HepG2 (cell line): Measurements from ENCODE around the gene ZNF500. TPM values are rescaled to one million over a fixed set of nuclear protein-coding genes. Genes with fewer than 3 reads are reported as not detected.

ENCODE experiments used
- DMAP1 ChIP-seq: IDR thresholded peaks from 2 replicates; pipeline ENCODE4 v1.6.1; 2016
- HDAC1 ChIP-seq: sonication (generic); formaldehyde crosslinking; IDR thresholded peaks from 2 replicates; pipeline ENCODE4 v1.5.1; 2020; ENCODE audit warnings: mild to moderate bottlenecking, missing genetic modification reagents
- MXI1 ChIP-seq: IDR thresholded peaks from 3 replicates; pipeline ENCODE4 v1.6.1; 2012; ENCODE audit warnings: low read depth, low read length, inconsistent platforms, borderline replicate concordance
- NRL ChIP-seq: sonication (generic); formaldehyde crosslinking; IDR thresholded peaks from 2 replicates; pipeline ENCODE4 v1.5.0; 2020; ENCODE audit warnings: missing genetic modification reagents, mild to moderate bottlenecking, moderate library complexity, borderline replicate concordance
- POLR2A ChIP-seq, 2 experiments: IDR thresholded peaks; 2 replicates each; pipeline ENCODE4 v1.6.1; 2011; ENCODE audit warnings: low read depth in 2 of 2, low read length in 2 of 2, mild to moderate bottlenecking in 1 of 2, moderate library complexity in 1 of 2; ENCODE audit not compliant: insufficient read depth in 1 of 2
- POLR2G ChIP-seq: fragments of 200-400 bp; formaldehyde crosslinking; IDR thresholded peaks from 2 replicates; pipeline ENCODE4 v1.6.1; 2018; ENCODE audit warnings: mild to moderate bottlenecking, low read depth, low read length, moderate library complexity
- RFX1 ChIP-seq: fragments of 450-650 bp; IDR thresholded peaks from 2 replicates; pipeline ENCODE4 v1.6.1; 2017
- RFX3 ChIP-seq: IDR thresholded peaks from 2 replicates; pipeline ENCODE4 v1.6.1; 2016; ENCODE audit warnings: missing biosample characterization, missing genetic modification reagents
- SIN3A ChIP-seq: IDR thresholded peaks from 2 replicates; pipeline ENCODE4 v1.6.1; 2011; ENCODE audit warnings: low read depth, mild to moderate bottlenecking, control low read depth, low read length, borderline replicate concordance
- SP5 ChIP-seq: IDR thresholded peaks from 2 replicates; pipeline ENCODE4 v1.6.1; 2016; ENCODE audit warnings: low read depth, borderline replicate concordance
- TGIF2 ChIP-seq: IDR thresholded peaks from 2 replicates; pipeline ENCODE4 v1.6.1; 2016; ENCODE audit warnings: control low read depth, missing compliant biosample characterization
- U2AF1 ChIP-seq: fragments of 200-400 bp; formaldehyde crosslinking; optimal IDR thresholded peaks from 2 replicates; pipeline ENCODE3; 2017; ENCODE audit warnings: mild to moderate bottlenecking, low read depth, low read length
- ZFX ChIP-seq: sonication (generic); formaldehyde crosslinking; IDR thresholded peaks from 2 replicates; pipeline ENCODE4 v1.4.0; 2020; ENCODE audit warnings: mild to moderate bottlenecking, low read depth, missing genetic modification reagents, moderate library complexity
- ZNF432 ChIP-seq: sonication (generic); formaldehyde crosslinking; IDR thresholded peaks from 2 replicates; pipeline ENCODE4 v1.5.0; 2020; ENCODE audit warnings: missing genetic modification reagents, mild to moderate bottlenecking, borderline replicate concordance
- ZNF816 ChIP-seq: sonication (generic); formaldehyde crosslinking; IDR thresholded peaks from 2 replicates; pipeline ENCODE4 v1.8.0; 2022; ENCODE audit warnings: missing genetic modification reagents, mild to moderate bottlenecking, borderline replicate concordance
- ZNF839 ChIP-seq: sonication (generic); formaldehyde crosslinking; IDR thresholded peaks from 2 replicates; pipeline ENCODE4 v1.4.0; 2020; ENCODE audit warnings: missing genetic modification reagents, mild to moderate bottlenecking, borderline replicate concordance
- ZNF883 ChIP-seq: sonication (generic); formaldehyde crosslinking; IDR thresholded peaks from 2 replicates; pipeline ENCODE4 v1.5.1; 2020; ENCODE audit warnings: mild to moderate bottlenecking, missing genetic modification reagents; ENCODE audit errors: not compliant biosample characterization
- polyA plus RNA-seq, 8 experiments: library from polyadenylated mRNA; depleted of rRNA in 3 of 8; stranded (reverse) in 7 of 8; unstranded in 1 of 8; fragments of >200 nt; fragmentation: Illumina TruSeq in 4 of 8; extraction: Trizol in 4 of 8; gene quantifications; 2 replicates each; pipeline versions ENCODE4 v1.2.1 to v1.2.3, GENCODE V29; 2011 to 2016; ENCODE audit warnings: low read depth in 4 of 8, missing spikeins in 1 of 8, mixed read lengths in 1 of 8; ENCODE audit not compliant: insufficient read depth in 1 of 8
- total RNA-seq, 5 experiments: library from RNA; depleted of rRNA; stranded (reverse); fragments of >200 nt; fragmentation: Illumina TruSeq; extraction: Trizol; gene quantifications; 2 replicates each; pipeline ENCODE4 v1.2.3, GENCODE V29; 2016; ENCODE audit warnings: low read depth in 1 of 5
- TF ChIP-seq, protein P1 (sequence below): sonication (generic); formaldehyde crosslinking; IDR thresholded peaks from 2 replicates; pipeline ENCODE4 v1.4.0; 2020; ENCODE audit warnings: missing genetic modification reagents
- TF ChIP-seq, protein P2 (sequence below): sonication (generic); formaldehyde crosslinking; IDR thresholded peaks from 2 replicates; pipeline ENCODE4 v1.8.0; 2023; ENCODE audit warnings: mild to moderate bottlenecking, missing genetic modification reagents
- TF ChIP-seq, protein P3 (sequence below): sonication (generic); IDR thresholded peaks from 2 replicates; pipeline ENCODE4 v1.6.1; 2016; ENCODE audit warnings: low read depth, borderline replicate concordance
- TF ChIP-seq, protein P4 (sequence below): conservative IDR thresholded peaks from 2 replicates; pipeline ENCODE4 v1.6.1; 2018; ENCODE audit warnings: missing genetic modification reagents
- TF ChIP-seq, protein P5 (sequence below): IDR thresholded peaks from 2 replicates; pipeline ENCODE4 v1.6.1; 2012; ENCODE audit warnings: inconsistent platforms
- TF ChIP-seq, protein P6 (sequence below): sonication (generic); formaldehyde crosslinking; IDR thresholded peaks from 2 replicates; pipeline ENCODE4 v1.8.1; 2023; ENCODE audit warnings: mild to moderate bottlenecking, moderate library complexity, missing genetic modification reagents

Gene ZNF500
- total and polyA plus RNA-seq, 2 of the 13 experiments (the other 11 are each of a cell fraction or from before 2014, with no cell fraction given) = 6.1 to 12.2 TPM

DNA sequence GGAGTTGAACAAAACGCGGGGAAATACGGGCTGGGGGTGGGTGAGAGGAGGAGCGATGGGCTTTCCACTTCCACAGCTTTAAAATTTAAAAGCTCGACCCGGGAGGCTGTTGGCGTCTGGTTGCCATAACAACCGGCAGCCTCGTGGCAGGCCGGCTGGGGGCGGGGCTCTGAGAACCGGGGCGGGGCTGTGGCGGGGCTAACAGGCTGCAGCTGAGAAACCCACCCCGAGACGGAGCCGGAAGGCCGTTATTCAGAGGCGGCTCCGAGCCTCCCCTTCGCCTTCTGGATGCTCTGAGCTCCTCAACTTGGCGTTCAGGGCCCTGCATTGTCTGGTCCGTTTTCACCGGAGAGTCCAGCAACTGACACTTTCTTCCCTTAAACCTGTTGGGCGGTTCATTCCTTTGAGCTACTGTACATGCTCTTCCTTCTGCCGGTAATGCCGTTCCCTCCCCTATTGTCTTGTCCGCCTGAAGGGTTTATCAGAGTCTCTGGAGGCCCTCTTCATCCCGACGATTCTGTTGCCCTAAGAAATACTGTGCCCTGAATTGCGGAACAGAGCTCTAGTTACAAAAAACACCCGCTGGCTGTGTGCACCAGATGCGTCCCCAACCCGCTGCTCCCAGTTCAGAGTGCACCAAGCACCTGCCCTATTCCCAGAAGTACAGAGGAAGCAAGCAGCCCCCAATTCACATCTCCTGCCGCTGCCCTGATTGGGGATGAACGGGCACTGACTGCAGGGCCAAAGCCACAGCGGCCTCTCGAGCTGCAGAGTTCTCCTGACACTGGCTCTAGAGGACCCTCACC is 32.0 kb downstream of the ZNF500 start (continued):
- TF ChIP-seq ZFX (CRISPR knock-in tag) = 0 out of 2 replicates have a peak, but pooled peaks have one; percentile 8
- TF ChIP-seq SP5 = peak; percentile 13; the same call in 1 of the 2 replicates
- 0 out of 2 replicates have a peak, but pooled peaks have one; percentile 40 for TF ChIP-seq NRL
- TF ChIP-seq RFX3 (CRISPR knock-in tag) = peak; percentile 88
- peak; percentile 49; the same call in 1 of the 2 replicates for TF ChIP-seq POLR2G
- TF ChIP-seq ZNF816 (CRISPR knock-in tag) = no peak
- TF ChIP-seq SIN3A = peak; percentile 97
- TF ChIP-seq, protein P1, sequence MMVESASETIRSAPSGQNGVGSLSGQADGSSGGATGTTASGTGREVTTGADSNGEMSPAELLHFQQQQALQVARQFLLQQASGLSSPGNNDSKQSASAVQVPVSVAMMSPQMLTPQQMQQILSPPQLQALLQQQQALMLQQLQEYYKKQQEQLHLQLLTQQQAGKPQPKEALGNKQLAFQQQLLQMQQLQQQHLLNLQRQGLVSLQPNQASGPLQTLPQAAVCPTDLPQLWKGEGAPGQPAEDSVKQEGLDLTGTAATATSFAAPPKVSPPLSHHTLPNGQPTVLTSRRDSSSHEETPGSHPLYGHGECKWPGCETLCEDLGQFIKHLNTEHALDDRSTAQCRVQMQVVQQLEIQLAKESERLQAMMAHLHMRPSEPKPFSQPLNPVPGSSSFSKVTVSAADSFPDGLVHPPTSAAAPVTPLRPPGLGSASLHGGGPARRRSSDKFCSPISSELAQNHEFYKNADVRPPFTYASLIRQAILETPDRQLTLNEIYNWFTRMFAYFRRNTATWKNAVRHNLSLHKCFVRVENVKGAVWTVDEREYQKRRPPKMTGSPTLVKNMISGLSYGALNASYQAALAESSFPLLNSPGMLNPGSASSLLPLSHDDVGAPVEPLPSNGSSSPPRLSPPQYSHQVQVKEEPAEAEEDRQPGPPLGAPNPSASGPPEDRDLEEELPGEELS (CRISPR knock-in tag) = no peak; the same call in 1 of the 2 replicates
- peak; percentile 5 for TF ChIP-seq HDAC1 (CRISPR knock-in tag)
- peak; percentile 85 for TF ChIP-seq RFX1
- TF ChIP-seq POLR2A (IDR thresholded peaks at IDR 0.05; ENCODE audit: insufficient read depth in 1 of 2, low read depth in 2 of 2, low read length in 2 of 2) = peak in 1 of 2 experiments; percentile 67; a peak in 1 of 4 replicates
- peak; percentile 94 for TF ChIP-seq MXI1
- TF ChIP-seq ZNF839 (CRISPR knock-in tag) = no peak
- TF ChIP-seq, protein P2, sequence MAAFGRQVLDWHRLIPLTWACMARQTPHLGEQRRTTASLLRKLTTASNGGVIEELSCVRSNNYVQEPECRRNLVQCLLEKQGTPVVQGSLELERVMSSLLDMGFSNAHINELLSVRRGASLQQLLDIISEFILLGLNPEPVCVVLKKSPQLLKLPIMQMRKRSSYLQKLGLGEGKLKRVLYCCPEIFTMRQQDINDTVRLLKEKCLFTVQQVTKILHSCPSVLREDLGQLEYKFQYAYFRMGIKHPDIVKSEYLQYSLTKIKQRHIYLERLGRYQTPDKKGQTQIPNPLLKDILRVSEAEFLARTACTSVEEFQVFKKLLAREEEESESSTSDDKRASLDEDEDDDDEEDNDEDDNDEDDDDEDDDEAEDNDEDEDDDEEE = no peak
- TF ChIP-seq ZNF883 (CRISPR knock-in tag) = no peak
- no peak for TF ChIP-seq ZNF432 (CRISPR knock-in tag)
- TF ChIP-seq, protein P3, sequence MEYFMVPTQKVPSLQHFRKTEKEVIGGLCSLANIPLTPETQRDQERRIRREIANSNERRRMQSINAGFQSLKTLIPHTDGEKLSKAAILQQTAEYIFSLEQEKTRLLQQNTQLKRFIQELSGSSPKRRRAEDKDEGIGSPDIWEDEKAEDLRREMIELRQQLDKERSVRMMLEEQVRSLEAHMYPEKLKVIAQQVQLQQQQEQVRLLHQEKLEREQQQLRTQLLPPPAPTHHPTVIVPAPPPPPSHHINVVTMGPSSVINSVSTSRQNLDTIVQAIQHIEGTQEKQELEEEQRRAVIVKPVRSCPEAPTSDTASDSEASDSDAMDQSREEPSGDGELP = peak; percentile 23; the same call in 1 of the 2 replicates
- TF ChIP-seq, protein P4, sequence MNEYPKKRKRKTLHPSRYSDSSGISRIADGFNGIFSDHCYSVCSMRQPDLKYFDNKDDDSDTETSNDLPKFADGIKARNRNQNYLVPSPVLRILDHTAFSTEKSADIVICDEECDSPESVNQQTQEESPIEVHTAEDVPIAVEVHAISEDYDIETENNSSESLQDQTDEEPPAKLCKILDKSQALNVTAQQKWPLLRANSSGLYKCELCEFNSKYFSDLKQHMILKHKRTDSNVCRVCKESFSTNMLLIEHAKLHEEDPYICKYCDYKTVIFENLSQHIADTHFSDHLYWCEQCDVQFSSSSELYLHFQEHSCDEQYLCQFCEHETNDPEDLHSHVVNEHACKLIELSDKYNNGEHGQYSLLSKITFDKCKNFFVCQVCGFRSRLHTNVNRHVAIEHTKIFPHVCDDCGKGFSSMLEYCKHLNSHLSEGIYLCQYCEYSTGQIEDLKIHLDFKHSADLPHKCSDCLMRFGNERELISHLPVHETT (CRISPR knock-in tag) = 0 out of 2 replicates have a peak, but pooled peaks have one; percentile 46
- TF ChIP-seq, protein P5, sequence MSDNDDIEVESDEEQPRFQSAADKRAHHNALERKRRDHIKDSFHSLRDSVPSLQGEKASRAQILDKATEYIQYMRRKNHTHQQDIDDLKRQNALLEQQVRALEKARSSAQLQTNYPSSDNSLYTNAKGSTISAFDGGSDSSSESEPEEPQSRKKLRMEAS = peak; percentile 47; the same call in 1 of the 2 replicates
- TF ChIP-seq U2AF1 = peak; percentile 10
- TF ChIP-seq, protein P6, sequence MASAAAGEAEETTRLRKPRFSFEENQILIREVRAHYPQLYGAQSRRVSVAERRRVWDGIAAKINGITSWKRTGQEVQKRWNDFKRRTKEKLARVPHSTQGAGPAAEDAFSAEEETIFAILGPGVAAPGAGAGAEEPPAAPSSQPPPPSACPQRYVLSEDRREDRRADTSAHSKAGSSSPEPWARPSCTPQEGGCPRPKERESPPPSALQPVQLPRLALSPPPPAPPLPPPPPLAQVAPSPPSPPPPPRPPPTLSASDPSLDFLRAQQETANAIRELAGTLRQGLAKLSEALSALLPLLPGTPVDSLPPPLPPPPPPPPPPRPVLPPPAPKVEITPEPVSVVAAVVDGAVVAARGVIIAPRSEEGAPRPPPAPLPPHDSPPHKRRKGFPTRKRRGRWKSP (CRISPR knock-in tag) = peak; percentile 47; the same call in 1 of the 2 replicates
- TF ChIP-seq TGIF2 (CRISPR knock-in tag) = 0 out of 2 replicates have a peak, but pooled peaks have one; percentile 6
- TF ChIP-seq DMAP1 = no peak
